Natural killer cell (primary cell): ENCODE measurements around the gene HGF. TPM values are rescaled to one million over a fixed set of nuclear protein-coding genes. Genes with fewer than 3 reads are reported as not detected.

Source experiments
- ATAC-seq, 3 donors: fragments of 150-1000 bp in 2 of 3; fragments of 200-7000 bp in 1 of 3; cut with Tn5 transposase; 1 replicate in 1 of 3; 2 replicates in 2 of 3; pipeline ENCODE4 v1.10.0; 2021; ENCODE audit warnings: mild to moderate bottlenecking in 2 of 3, moderate library complexity in 2 of 3
- DNase-seq, 2 donors: peaks; one replicate each; pipeline versions ENCODE4 v3.0.0 to v3.0.0-alpha.2; 2013 to 2021; ENCODE audit warnings: mixed read lengths in 1 of 2
- H3K27ac ChIP-seq: one replicate; pipeline ENCODE4 v1.5.1; 2013; ENCODE audit warnings: mild to moderate bottlenecking, low read length
- H3K27me3 ChIP-seq: one replicate; pipeline ENCODE4 v1.6.1; 2013; ENCODE audit warnings: low read length; ENCODE audit not compliant: control insufficient read depth, insufficient read depth
- H3K36me3 ChIP-seq: one replicate; pipeline ENCODE4 v1.6.1; 2013; ENCODE audit warnings: low read length; ENCODE audit not compliant: control insufficient read depth, insufficient read depth
- H3K4me1 ChIP-seq: one replicate; pipeline ENCODE4 v1.6.1; 2013; ENCODE audit warnings: low read length; ENCODE audit not compliant: control insufficient read depth, insufficient read depth
- H3K4me3 ChIP-seq: one replicate; pipeline ENCODE4 v1.5.1; 2013; ENCODE audit warnings: low read length
- H3K9me3 ChIP-seq: one replicate; pipeline ENCODE4 v1.6.1; 2013; ENCODE audit warnings: low read length; ENCODE audit not compliant: control insufficient read depth, insufficient read depth
- H3K27ac Mint-ChIP-seq, 2 donors: one replicate each; pipeline ENCODE4 v1.8.0; 2022; ENCODE audit warnings: mild to moderate bottlenecking in 2 of 2, mixed read lengths in 2 of 2, moderate library complexity in 1 of 2
- H3K27me3 Mint-ChIP-seq, 2 donors: one replicate each; pipeline ENCODE4 v1.8.0; 2022; ENCODE audit warnings: low read depth in 2 of 2, mixed read lengths in 2 of 2
- H3K36me3 Mint-ChIP-seq: one replicate; pipeline ENCODE4 v1.8.0; 2022; ENCODE audit warnings: mixed read lengths
- H3K4me1 Mint-ChIP-seq, 2 donors: one replicate each; pipeline ENCODE4 v1.8.0; 2022; ENCODE audit warnings: mixed read lengths in 2 of 2
- H3K4me3 Mint-ChIP-seq: one replicate; pipeline ENCODE4 v1.8.0; 2022; ENCODE audit warnings: mild to moderate bottlenecking, moderate library complexity, mixed read lengths
- H3K9me3 Mint-ChIP-seq, 2 donors: one replicate each; pipeline ENCODE4 v1.8.0; 2022; ENCODE audit warnings: mixed read lengths in 2 of 2
- WGBS: methylation state at CpG from one replicate; pipeline ENCODE4 v1.1.7; 2013; ENCODE audit warnings: missing lambda C conversion rate; ENCODE audit not compliant: insufficient coverage; 5-methylcytosine and 5-hydroxymethylcytosine counted together
- intact Hi-C: fragments of 100-400 bp; cut with micrococcal nuclease; formaldehyde crosslinking; loops from one replicate; pipeline ENCODE4 v1.14.2; 2022
- total RNA-seq, 4 donors: library from RNA; stranded (reverse); fragments of 120-200 nt in 1 of 4; gene quantifications; one replicate each; pipeline versions ENCODE4 v1.2.3 to v1.2.4, GENCODE V29; 2013 to 2022
- TF ChIP-seq, protein P1 (sequence below): fragments of 200-600 bp; IDR thresholded peaks from one replicate; pipeline ENCODE4 v1.8.0; 2022; ENCODE audit warnings: antibody characterized with exemption

Gene HGF
- total RNA-seq, 3 donors from 2014 or later (not counting 1 experiment from before 2014, with no cell fraction given) = 0.43 to 7.4 (median 0.94) TPM

DNA sequence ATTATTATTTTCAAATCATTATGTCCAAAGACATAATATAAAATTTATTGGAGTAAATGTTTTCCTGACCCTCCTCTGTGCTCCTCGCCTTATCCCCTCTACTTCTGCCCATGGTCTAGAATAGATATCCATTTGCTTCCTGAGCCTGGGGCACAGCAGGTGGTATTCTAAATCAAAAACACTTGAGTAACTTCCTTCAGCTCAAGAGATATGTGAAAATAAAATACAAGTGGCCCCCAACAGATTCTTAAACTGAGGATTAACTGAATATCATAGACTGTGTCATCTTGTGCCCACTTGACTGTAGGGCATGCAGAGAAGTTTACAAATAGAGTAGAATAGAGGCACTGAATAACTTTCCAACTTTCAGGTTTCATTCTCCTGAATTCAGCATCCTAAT is 59.1 kb downstream of the HGF start:
- 100% methylated on average over 1 of the region's 1 CpG for WGBS
- no peak overlapping the region for H3K27ac Mint-ChIP-seq
- TF ChIP-seq, protein P1, sequence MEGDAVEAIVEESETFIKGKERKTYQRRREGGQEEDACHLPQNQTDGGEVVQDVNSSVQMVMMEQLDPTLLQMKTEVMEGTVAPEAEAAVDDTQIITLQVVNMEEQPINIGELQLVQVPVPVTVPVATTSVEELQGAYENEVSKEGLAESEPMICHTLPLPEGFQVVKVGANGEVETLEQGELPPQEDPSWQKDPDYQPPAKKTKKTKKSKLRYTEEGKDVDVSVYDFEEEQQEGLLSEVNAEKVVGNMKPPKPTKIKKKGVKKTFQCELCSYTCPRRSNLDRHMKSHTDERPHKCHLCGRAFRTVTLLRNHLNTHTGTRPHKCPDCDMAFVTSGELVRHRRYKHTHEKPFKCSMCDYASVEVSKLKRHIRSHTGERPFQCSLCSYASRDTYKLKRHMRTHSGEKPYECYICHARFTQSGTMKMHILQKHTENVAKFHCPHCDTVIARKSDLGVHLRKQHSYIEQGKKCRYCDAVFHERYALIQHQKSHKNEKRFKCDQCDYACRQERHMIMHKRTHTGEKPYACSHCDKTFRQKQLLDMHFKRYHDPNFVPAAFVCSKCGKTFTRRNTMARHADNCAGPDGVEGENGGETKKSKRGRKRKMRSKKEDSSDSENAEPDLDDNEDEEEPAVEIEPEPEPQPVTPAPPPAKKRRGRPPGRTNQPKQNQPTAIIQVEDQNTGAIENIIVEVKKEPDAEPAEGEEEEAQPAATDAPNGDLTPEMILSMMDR = no peak

DNA sequence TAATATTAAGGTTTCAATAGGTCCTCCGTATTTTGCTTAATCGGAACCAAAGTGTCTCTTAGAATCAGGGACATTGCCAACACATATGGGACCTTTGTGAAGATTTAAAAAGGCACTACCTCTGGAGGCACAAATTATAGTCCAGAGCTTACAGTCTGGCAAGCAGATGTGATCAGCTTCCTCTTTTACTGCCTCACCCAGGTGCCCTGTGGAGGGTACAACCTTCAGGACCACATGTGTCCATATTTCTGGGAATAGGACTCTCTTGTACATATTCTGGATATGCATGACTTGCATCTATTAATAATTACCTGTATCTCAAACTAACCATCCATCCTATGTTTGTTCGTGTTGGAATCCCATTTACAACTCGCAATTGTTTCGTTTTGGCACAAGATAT is 60.0 kb downstream of the HGF start:
- DNase-seq = no peak
- no peaks in the 10 kb centered on the region for H3K27me3 Mint-ChIP-seq
- intact Hi-C loops = no loop called here
- Histone ChIP-seq H3K4me1 (no peaks in the 10 kb centered on the region), H3K36me3 (no peaks in the 10 kb centered on the region), H3K27ac (no peak overlapping the region), H3K9me3 (no peaks in the 10 kb centered on the region), H3K4me3 (no peak overlapping the region), H3K27me3 (no peaks in the 10 kb centered on the region)
- no peak overlapping the region for H3K27ac Mint-ChIP-seq
- TF ChIP-seq, protein P1 = no peak
- ATAC-seq = no peak
- H3K9me3 Mint-ChIP-seq = peaks cover 4 to 5% of the 10 kb centered on the region in 2 donors
- WGBS = 90% methylated on average over 5 of the region's 5 CpGs
- H3K4me3 Mint-ChIP-seq = no peak overlapping the region
- no peaks in the 10 kb centered on the region for H3K4me1 Mint-ChIP-seq
- no peaks in the 10 kb centered on the region for H3K36me3 Mint-ChIP-seq

More for the DNA sequence above, 59.1 kb downstream of the HGF start:
- no peak overlapping the region for H3K4me3 Mint-ChIP-seq
- Histone ChIP-seq H3K4me1 (no peaks in the 10 kb centered on the region), H3K27me3 (no peaks in the 10 kb centered on the region), H3K36me3 (no peaks in the 10 kb centered on the region), H3K9me3 (no peaks in the 10 kb centered on the region), H3K27ac (no peak overlapping the region), H3K4me3 (no peak overlapping the region)
- H3K27me3 Mint-ChIP-seq = no peaks in the 10 kb centered on the region
- no peaks in the 10 kb centered on the region for H3K36me3 Mint-ChIP-seq
- ATAC-seq (no peak), DNase-seq (no peak)
- H3K4me1 Mint-ChIP-seq = no peaks in the 10 kb centered on the region
- intact Hi-C loops = no loop called here
- peaks cover 3 to 4% of the 10 kb centered on the region in 2 donors for H3K9me3 Mint-ChIP-seq

DNA sequence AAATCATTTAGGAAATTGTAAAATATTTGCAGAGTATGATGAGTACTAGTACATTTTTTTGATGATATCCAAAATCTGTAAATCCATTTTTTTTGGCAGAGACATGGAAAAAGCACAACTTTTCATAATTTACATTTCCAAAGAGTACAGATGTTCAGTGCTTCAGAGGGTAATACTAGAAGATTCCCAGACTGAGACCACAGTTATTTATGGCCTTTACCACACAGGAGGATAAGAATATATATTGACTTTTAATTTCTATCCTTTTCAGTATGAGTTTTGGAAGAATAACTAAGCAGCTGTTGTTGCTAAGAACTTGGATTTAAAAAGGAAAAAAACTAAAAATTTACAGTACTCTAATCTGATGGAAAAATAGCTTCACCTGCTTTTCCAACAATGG is 61.9 kb downstream of the HGF start:
- Mint-ChIP-seq H3K27me3 (no peaks in the 10 kb centered on the region), H3K4me3 (no peak overlapping the region), H3K27ac (no peak overlapping the region), H3K4me1 (no peaks in the 10 kb centered on the region), H3K9me3 (peaks cover 8% of the 10 kb centered on the region in 2 donors), H3K36me3 (no peaks in the 10 kb centered on the region)
- Histone ChIP-seq H3K4me3 (no peak overlapping the region), H3K27ac (no peak overlapping the region), H3K27me3 (no peaks in the 10 kb centered on the region), H3K36me3 (no peaks in the 10 kb centered on the region), H3K9me3 (no peaks in the 10 kb centered on the region), H3K4me1 (no peaks in the 10 kb centered on the region)
- TF ChIP-seq, protein P1 = no peak
- ATAC-seq (no peak), DNase-seq (no peak)
- intact Hi-C loops = no loop called here

DNA sequence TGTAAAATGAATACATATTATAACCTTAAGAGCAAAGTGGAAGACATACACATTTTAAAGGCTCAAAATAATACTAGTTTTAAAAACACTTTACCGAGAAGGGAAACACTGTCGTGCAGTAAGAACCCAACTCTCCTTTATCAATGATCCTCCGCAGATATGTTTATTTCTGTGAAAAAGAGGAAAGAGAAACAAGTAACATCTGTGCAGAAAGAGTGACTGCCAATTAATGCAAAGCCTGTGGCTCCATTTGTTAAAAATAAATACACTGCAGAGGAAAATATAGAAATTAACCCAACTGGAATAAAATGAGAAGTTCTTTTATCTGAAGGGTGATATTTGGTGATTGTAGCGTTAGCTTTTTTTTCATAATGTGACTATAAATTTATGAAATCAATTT is 62.7 kb downstream of the HGF start:
- intact Hi-C loops = no loop called here
- TF ChIP-seq, protein P1 = no peak

More for the DNA sequence above, 62.7 kb downstream of the HGF start:
- Mint-ChIP-seq H3K4me1 (no peaks in the 10 kb centered on the region), H3K27me3 (no peaks in the 10 kb centered on the region), H3K9me3 (peaks cover 8% of the 10 kb centered on the region in 2 donors), H3K36me3 (no peaks in the 10 kb centered on the region), H3K4me3 (no peak overlapping the region), H3K27ac (no peak overlapping the region)
- Histone ChIP-seq H3K9me3 (no peaks in the 10 kb centered on the region), H3K36me3 (no peaks in the 10 kb centered on the region), H3K27ac (no peak overlapping the region), H3K27me3 (no peaks in the 10 kb centered on the region), H3K4me3 (no peak overlapping the region), H3K4me1 (no peaks in the 10 kb centered on the region)
- ATAC-seq (no peak), DNase-seq (no peak)
- no CpG with 5 or more reads among the region's 4 CpGs for WGBS
